ENCODE results near the gene CDC42EP1. TPM values are rescaled to one million over a fixed set of nuclear protein-coding genes. Genes with fewer than 3 reads are reported as not detected.

CDC42EP1 gene
- polyA plus RNA-seq, 1 of the 3 experiments (the other 2 are of a cell fraction) = 24.9 TPM

GRCh38 chr22:37525073-37525745 lies 35.1 kb upstream of the CDC42EP1 start:
- peak overlapping the region in 1 of 2 experiments; percentile 80; a peak in 2 of 4 replicates for H3K27ac ChIP-seq (ENCODE audit: low read depth in 2 of 2, low read length in 1 of 2)
- POLR2A ChIA-PET = no interaction called here
- CTCF ChIA-PET = interaction anchor here (0.7 to 1.5 kb wide), 2 partner anchors 14 to 42 kb away, joined by 3 to 5 read pairs; no protein-coding TSS in a partner anchor
- peak overlapping the region; percentile 72; the same call in 1 of the 2 replicates for H2AFZ ChIP-seq (ENCODE audit: low read depth)
- H3K36me3 ChIP-seq (replicated peaks in 1 of 2; ENCODE audit: control insufficient read depth in 1 of 2, insufficient read depth in 2 of 2, low read length in 1 of 2) = no peaks in the 10 kb centered on the region
- peaks cover 7% of the 10 kb centered on the region for H3F3A ChIP-seq (replicated peaks; ENCODE audit: insufficient read depth)
- WGBS (ENCODE audit: low lambda C conversion rate) = 29% methylated on average over 10 of the region's 10 CpGs
- peak; percentile 37 for DNase-seq
- no peaks in the 10 kb centered on the region for H3K9me3 ChIP-seq
- H3K9me2 ChIP-seq = no peaks in the 10 kb centered on the region
- no peaks in the 10 kb centered on the region for H3K79me2 ChIP-seq (ENCODE audit: insufficient read depth)
- peak in 1 of 2 experiments; percentile 39; a peak in 1 of 4 replicates for TF ChIP-seq EP300 (IDR thresholded peaks at IDR 0.05; ENCODE audit: borderline replicate concordance in 1 of 2, low read depth in 1 of 2, low read length in 1 of 2)
- TF ChIP-seq POLR2AphosphoS5 (IDR thresholded peaks at IDR 0.05; ENCODE audit: low read depth, low read length) = peak; percentile 41; the same call in 1 of the 2 replicates
- peak; percentile 69; the same call in 1 of the 2 replicates for TF ChIP-seq RXRA (IDR thresholded peaks at IDR 0.05; ENCODE audit: borderline replicate concordance, low read depth)
- TF ChIP-seq SIN3A (IDR thresholded peaks at IDR 0.05; ENCODE audit: borderline replicate concordance, low read depth, low read length) = no peak
- no peak for TF ChIP-seq RFX5 (IDR thresholded peaks at IDR 0.05; ENCODE audit: low read length)
- peak; percentile 28; the same call in 1 of the 2 replicates for TF ChIP-seq TAF1 (IDR thresholded peaks at IDR 0.05; ENCODE audit: borderline replicate concordance, low read depth, low read length)
- peak; percentile 65; the same call in 1 of the 2 replicates for TF ChIP-seq MAX (IDR thresholded peaks at IDR 0.05; ENCODE audit: low read depth)
- 0 out of 2 replicates have a peak, but pooled peaks have one; percentile 44 for TF ChIP-seq PBX3 (IDR thresholded peaks at IDR 0.05)
- peak; percentile 85; the same call in 1 of the 2 replicates for TF ChIP-seq JUND (IDR thresholded peaks at IDR 0.05)
- TF ChIP-seq TCF12 (IDR thresholded peaks at IDR 0.05) = peak; percentile 45
- peak; percentile 35; the same call in 1 of the 2 replicates for TF ChIP-seq GABPA (IDR thresholded peaks at IDR 0.05; ENCODE audit: low read depth)
- TF ChIP-seq GATA2 (CRISPR knock-in tag; IDR thresholded peaks at IDR 0.05) = no peak
- TF ChIP-seq FOSL2 (IDR thresholded peaks at IDR 0.05; ENCODE audit: borderline replicate concordance, low read depth) = peak; percentile 97
- peak overlapping the region; percentile 61 for H3K4me2 ChIP-seq
- H3K4me1 ChIP-seq (ENCODE audit: control insufficient read depth in 1 of 2, insufficient read depth in 2 of 2, low read depth in 1 of 2, low read length in 1 of 2) = peaks cover 3 to 12% of the 10 kb centered on the region in 2 experiments; a peak in 3 of 4 replicates
- no peaks in the 10 kb centered on the region for H4K20me1 ChIP-seq (ENCODE audit: insufficient read depth)
- no peaks in the 10 kb centered on the region for H3K27me3 ChIP-seq (ENCODE audit: insufficient read depth)
- H3K4me3 ChIP-seq (ENCODE audit: low read depth in 2 of 2, low read length in 1 of 2) = no peak overlapping the region
- H3K9ac ChIP-seq = peak overlapping the region; percentile 43

GRCh38 chr22:37525746-37526350 lies 34.4 kb upstream of the CDC42EP1 start:
- H3K27ac ChIP-seq (ENCODE audit: low read depth in 2 of 2, low read length in 1 of 2) = peak overlapping the region in 1 of 2 experiments; percentile 80; a peak in 1 of 4 replicates
- WGBS (ENCODE audit: low lambda C conversion rate) = 85% methylated on average over 7 of the region's 7 CpGs
- peak; percentile 11 for DNase-seq
- H3K36me3 ChIP-seq (replicated peaks in 1 of 2; ENCODE audit: control insufficient read depth in 1 of 2, insufficient read depth in 2 of 2, low read length in 1 of 2) = no peaks in the 10 kb centered on the region
- ChIA-PET CTCF (interaction anchor here (0.7 to 1.5 kb wide), 2 partner anchors 13 to 42 kb away, joined by 3 to 5 read pairs; no protein-coding TSS in a partner anchor), POLR2A (no interaction called here)
- no peak overlapping the region for H3K4me3 ChIP-seq (ENCODE audit: low read depth in 2 of 2, low read length in 1 of 2)
- H3K4me2 ChIP-seq = peak overlapping the region; percentile 61; the same call in 1 of the 2 replicates
- no peaks in the 10 kb centered on the region for H4K20me1 ChIP-seq (ENCODE audit: insufficient read depth)
- no peaks in the 10 kb centered on the region for H3K9me3 ChIP-seq
- no peaks in the 10 kb centered on the region for H3K27me3 ChIP-seq (ENCODE audit: insufficient read depth)
- H3K9ac ChIP-seq = no peak overlapping the region
- no peaks in the 10 kb centered on the region for H3K9me2 ChIP-seq
- H2AFZ ChIP-seq (ENCODE audit: low read depth) = no peak overlapping the region
- H3K79me2 ChIP-seq (ENCODE audit: insufficient read depth) = no peaks in the 10 kb centered on the region
- H3F3A ChIP-seq (replicated peaks; ENCODE audit: insufficient read depth) = peaks cover 7% of the 10 kb centered on the region
- H3K4me1 ChIP-seq (ENCODE audit: control insufficient read depth in 1 of 2, insufficient read depth in 2 of 2, low read depth in 1 of 2, low read length in 1 of 2) = peaks cover 3 to 12% of the 10 kb centered on the region in 2 experiments; a peak in 3 of 4 replicates
- TF ChIP-seq CHD2 (IDR thresholded peaks at IDR 0.05; ENCODE audit: low read length, partially characterized antibody) = no peak
- TF ChIP-seq PBX3 (IDR thresholded peaks at IDR 0.05) = no peak
- no peak for TF ChIP-seq JUND (IDR thresholded peaks at IDR 0.05)
- TF ChIP-seq REST (IDR thresholded peaks at IDR 0.05; ENCODE audit: low read depth, low read length) = no peak
- no peak for TF ChIP-seq RAD21 (IDR thresholded peaks at IDR 0.05; ENCODE audit: low read length)
- TF ChIP-seq FOXJ3 (CRISPR knock-in tag; IDR thresholded peaks at IDR 0.05) = no peak
- no peak for TF ChIP-seq RCOR1 (IDR thresholded peaks at IDR 0.05; ENCODE audit: low read length)
- no peak for TF ChIP-seq YY1 (IDR thresholded peaks at IDR 0.05; ENCODE audit: low read depth)
- TF ChIP-seq SIN3A (IDR thresholded peaks at IDR 0.05; ENCODE audit: borderline replicate concordance, low read depth, low read length) = no peak
- TF ChIP-seq TEAD4 (IDR thresholded peaks at IDR 0.05; ENCODE audit: borderline replicate concordance, insufficient read depth) = no peak
- no peak for TF ChIP-seq GABPA (IDR thresholded peaks at IDR 0.05; ENCODE audit: low read depth)

Data from SK-N-SH (cell line).